ENCODE results near the gene EEFSEC. TPM values are rescaled to one million over a fixed set of nuclear protein-coding genes. Genes with fewer than 3 reads are reported as not detected.
"Not testable (repeated sequence)": the region's sequence is repeated elsewhere in the genome, so short reads cannot be mapped to it uniquely, and the experiment has no call there.

Gene EEFSEC
- total RNA-seq, 1 donor from 2014 or later = 6.1 TPM

DNA sequence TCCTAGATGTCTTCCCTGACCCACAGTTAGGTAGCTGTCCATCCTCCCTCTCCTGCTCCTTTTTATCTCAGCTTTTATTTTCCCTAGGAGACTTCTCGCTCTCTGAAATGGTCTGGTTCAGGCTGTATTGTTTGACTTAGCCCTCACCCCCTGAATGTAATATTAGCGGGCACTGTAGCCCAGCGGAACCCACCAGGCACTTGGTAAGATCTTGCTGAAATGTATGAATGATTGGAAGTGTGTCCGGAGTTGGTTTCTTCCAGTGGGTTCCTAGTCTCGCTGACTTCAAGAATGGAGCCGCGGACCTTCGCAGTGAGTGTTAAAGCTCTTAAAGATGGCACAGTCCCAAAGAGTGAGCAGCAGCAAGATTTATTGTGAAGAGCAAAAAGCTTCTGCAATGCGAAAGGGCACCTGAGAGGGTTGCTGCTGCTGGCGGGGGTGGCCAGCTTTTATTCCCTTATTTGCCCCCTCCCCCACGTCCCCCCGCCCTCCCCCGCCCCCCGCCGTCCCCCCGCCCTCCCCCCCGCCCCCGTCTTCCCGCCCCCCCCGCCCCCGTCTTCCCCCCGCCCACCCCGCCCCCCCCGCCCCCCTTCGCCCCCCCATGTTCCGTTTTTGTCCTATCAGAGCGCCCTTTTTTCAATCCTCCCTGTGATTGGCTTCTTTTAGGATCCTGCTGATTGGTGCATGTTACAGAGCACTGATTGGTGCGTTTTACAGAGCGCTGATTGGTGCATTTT lies 694 bp upstream of the EEFSEC start:
- peaks cover 10% of the 10 kb centered on the region for H3K9me3 Mint-ChIP-seq (ENCODE audit: unreplicated experiment)
- peak overlapping the region; percentile 93 for H2AFZ ChIP-seq (ENCODE audit: low read depth, low read length)
- peaks cover 2% of the 10 kb centered on the region for H3K4me1 Mint-ChIP-seq (ENCODE audit: low read depth, unreplicated experiment)
- no peaks in the 10 kb centered on the region for H3K36me3 ChIP-seq (ENCODE audit: insufficient read depth, low read length)
- peak overlapping the region; percentile 85 for H3K4me2 ChIP-seq (ENCODE audit: low read length)
- no peaks in the 10 kb centered on the region for H3K4me1 ChIP-seq (ENCODE audit: insufficient read depth, low read length)
- H3K36me3 Mint-ChIP-seq (ENCODE audit: low read depth, unreplicated experiment) = peaks cover 9% of the 10 kb centered on the region
- peak overlapping the region; percentile 87 for H3K9ac ChIP-seq (ENCODE audit: low read length)
- no peaks in the 10 kb centered on the region for H3K27me3 ChIP-seq (ENCODE audit: insufficient read depth, low read length)
- no peaks in the 10 kb centered on the region for H4K20me1 ChIP-seq (ENCODE audit: insufficient read depth, low read length)
- FAIRE-seq (no peak), DNase-seq (ENCODE audit: low read depth) (peak; percentile 42)
- no peak overlapping the region for H3K27ac Mint-ChIP-seq (ENCODE audit: unreplicated experiment)
- TF ChIP-seq EZH2 (IDR thresholded peaks at IDR 0.05; ENCODE audit: insufficient read depth, low read length) (no peak), CTCF (IDR thresholded peaks at IDR 0.05; ENCODE audit: insufficient read depth, low read depth, low read length) (no peak)
- H3K4me3 ChIP-seq (ENCODE audit: insufficient read depth, low read depth, low read length) = peak overlapping the region; percentile 65
- no peak overlapping the region for H3K27ac ChIP-seq (ENCODE audit: low read depth, low read length)
- no peaks in the 10 kb centered on the region for H3K9me3 ChIP-seq (ENCODE audit: insufficient read depth, low read depth, low read length)
- no peaks in the 10 kb centered on the region for H3K79me2 ChIP-seq (ENCODE audit: insufficient read depth, low read length)
- H3K27me3 Mint-ChIP-seq (ENCODE audit: low read depth, unreplicated experiment) = peaks cover 6% of the 10 kb centered on the region
- peak overlapping the region; percentile 88 for H3K4me3 Mint-ChIP-seq (ENCODE audit: unreplicated experiment)

DNA sequence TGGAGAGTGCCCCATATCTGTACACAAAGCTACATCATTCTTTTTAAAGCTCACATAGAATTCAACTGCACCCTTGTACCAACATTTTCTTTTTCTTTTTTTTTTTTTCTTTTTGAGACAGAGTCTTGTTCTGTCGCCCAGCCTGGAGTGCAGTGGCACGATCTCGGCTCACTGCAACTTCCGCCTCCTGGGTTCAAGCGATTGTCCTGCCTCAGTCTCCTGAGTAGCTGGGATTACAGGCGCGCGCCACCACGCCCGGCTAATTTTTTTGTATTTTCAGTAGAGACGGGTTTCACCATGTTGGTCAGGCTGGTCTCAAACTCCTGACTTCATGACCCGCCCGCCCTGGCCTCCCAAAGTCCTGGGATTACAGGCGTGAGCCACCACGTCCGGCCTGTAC lies 1.1 kb downstream of the EEFSEC start:
- not testable (repeated sequence) for H3K9me3 ChIP-seq (ENCODE audit: insufficient read depth, low read depth, low read length); H4K20me1 ChIP-seq (ENCODE audit: insufficient read depth, low read length); DNase-seq (ENCODE audit: low read depth); H3K9me3 Mint-ChIP-seq (ENCODE audit: unreplicated experiment); H3K36me3 ChIP-seq (ENCODE audit: insufficient read depth, low read length); H3K4me1 ChIP-seq (ENCODE audit: insufficient read depth, low read length); H3K27me3 ChIP-seq (ENCODE audit: insufficient read depth, low read length); H3K27me3 Mint-ChIP-seq (ENCODE audit: low read depth, unreplicated experiment); H3K4me1 Mint-ChIP-seq (ENCODE audit: low read depth, unreplicated experiment); H3K27ac ChIP-seq (ENCODE audit: low read depth, low read length); H3K79me2 ChIP-seq (ENCODE audit: insufficient read depth, low read length); H2AFZ ChIP-seq (ENCODE audit: low read depth, low read length); FAIRE-seq
- Histone ChIP-seq H3K4me2 (ENCODE audit: low read length) (peak overlapping the region; percentile 85), H3K9ac (ENCODE audit: low read length) (peak overlapping the region; percentile 87), H3K4me3 (ENCODE audit: insufficient read depth, low read depth, low read length) (peak overlapping the region; percentile 65)
- H3K4me3 Mint-ChIP-seq (ENCODE audit: unreplicated experiment) = peak overlapping the region; percentile 88
- H3K27ac Mint-ChIP-seq (ENCODE audit: unreplicated experiment) = peak overlapping the region; percentile 15
- H3K36me3 Mint-ChIP-seq (ENCODE audit: low read depth, unreplicated experiment) = peaks cover 20% of the 10 kb centered on the region

DNA sequence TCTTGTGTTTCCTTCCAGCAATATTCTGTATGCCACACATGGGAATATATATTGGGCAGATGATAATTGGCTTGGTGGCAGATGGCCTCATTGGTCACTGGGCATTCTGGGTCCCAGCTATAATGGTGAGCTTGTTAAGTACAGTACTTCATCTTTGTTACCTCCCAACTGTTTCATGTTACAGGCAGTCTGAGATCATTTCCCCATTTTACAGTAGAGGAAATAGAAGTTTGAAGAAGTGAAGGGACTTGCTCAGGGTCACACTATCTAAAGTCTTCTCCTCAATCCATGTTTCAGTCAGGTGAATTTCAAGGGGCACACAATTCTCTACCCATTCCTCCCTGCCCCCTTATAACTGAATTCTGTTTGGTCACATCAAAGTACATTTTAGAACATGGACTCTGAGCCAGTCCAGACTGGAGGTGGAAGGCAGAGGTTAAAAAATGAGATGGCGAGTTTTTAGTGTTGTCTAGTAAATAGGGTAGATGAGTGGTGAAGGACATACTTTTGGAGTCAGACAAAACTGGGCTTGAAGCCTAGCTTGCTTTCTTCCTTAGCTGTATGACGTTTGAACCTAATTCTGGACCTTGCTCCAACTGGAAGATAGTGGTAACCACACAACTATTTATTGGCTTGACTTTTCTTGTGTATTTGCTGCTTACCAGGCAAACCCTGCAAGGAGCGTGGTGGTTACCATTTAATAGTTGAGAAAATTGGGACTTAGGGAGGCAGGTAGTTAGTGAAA lies 2.5 kb downstream of the EEFSEC start:
- no peaks in the 10 kb centered on the region for H3K27me3 Mint-ChIP-seq (ENCODE audit: low read depth, unreplicated experiment)
- H3K4me1 Mint-ChIP-seq (ENCODE audit: low read depth, unreplicated experiment) = no peaks in the 10 kb centered on the region
- Histone ChIP-seq H3K36me3 (ENCODE audit: insufficient read depth, low read length) (no peaks in the 10 kb centered on the region), H4K20me1 (ENCODE audit: insufficient read depth, low read length) (peaks cover 5% of the 10 kb centered on the region), H3K27ac (ENCODE audit: low read depth, low read length) (no peak overlapping the region), H2AFZ (ENCODE audit: low read depth, low read length) (no peak overlapping the region), H3K9ac (ENCODE audit: low read length) (no peak overlapping the region), H3K27me3 (ENCODE audit: insufficient read depth, low read length) (no peaks in the 10 kb centered on the region), H3K79me2 (ENCODE audit: insufficient read depth, low read length) (no peaks in the 10 kb centered on the region), H3K4me3 (ENCODE audit: insufficient read depth, low read depth, low read length) (no peak overlapping the region), H3K4me2 (ENCODE audit: low read length) (no peak overlapping the region), H3K9me3 (ENCODE audit: insufficient read depth, low read depth, low read length) (no peaks in the 10 kb centered on the region), H3K4me1 (ENCODE audit: insufficient read depth, low read length) (no peaks in the 10 kb centered on the region)
- no peak for TF ChIP-seq CTCF (IDR thresholded peaks at IDR 0.05; ENCODE audit: insufficient read depth, low read depth, low read length)
- TF ChIP-seq EZH2 (IDR thresholded peaks at IDR 0.05; ENCODE audit: insufficient read depth, low read length) = no peak
- H3K36me3 Mint-ChIP-seq (ENCODE audit: low read depth, unreplicated experiment) = peaks cover 21% of the 10 kb centered on the region
- no peak overlapping the region for H3K27ac Mint-ChIP-seq (ENCODE audit: unreplicated experiment)
- peaks cover 10% of the 10 kb centered on the region for H3K9me3 Mint-ChIP-seq (ENCODE audit: unreplicated experiment)
- no peak for DNase-seq (ENCODE audit: low read depth)
- H3K4me3 Mint-ChIP-seq (ENCODE audit: unreplicated experiment) = no peak overlapping the region
- no peak for FAIRE-seq
